Testis (tissue), 3 donors: ENCODE data around the gene ABCA12. TPM values are rescaled to one million over a fixed set of nuclear protein-coding genes. Genes with fewer than 3 reads are reported as not detected.

Experiments used
- DNase-seq: peaks from one replicate; pipeline ENCODE4 v3.0.0-alpha.2; 2019
- H3K27ac ChIP-seq, 2 donors: fragments of 200-600 bp; sonication (generic); one replicate each; pipeline ENCODE4 v1.5.1; 2019
- H3K27me3 ChIP-seq: fragments of 200-600 bp; sonication (generic); one replicate; pipeline ENCODE4 v1.5.1; 2019
- H3K36me3 ChIP-seq: fragments of 200-600 bp; sonication (generic); one replicate; pipeline ENCODE4 v1.5.1; 2017; ENCODE audit warnings: low read depth; ENCODE audit errors: missing control alignments
- H3K4me1 ChIP-seq: fragments of 200-600 bp; sonication (generic); one replicate; pipeline ENCODE4 v1.5.1; 2019
- H3K4me3 ChIP-seq, 2 donors: fragments of 200-600 bp; sonication (generic); one replicate each; pipeline ENCODE4 v1.5.1; 2017 to 2019
- H3K9me3 ChIP-seq: fragments of 200-600 bp; sonication (generic); one replicate; pipeline ENCODE4 v1.5.1; 2017
- CTCF ChIP-seq, 3 experiments: fragments of 450-650 bp in 2 of 3; fragments of 200-600 bp in 1 of 3; sonication (generic) in 1 of 3; IDR thresholded peaks; one replicate each; pipeline ENCODE4 v1.5.1; 2016 to 2019; ENCODE audit warnings: antibody characterized with exemption in 3 of 3, mild to moderate bottlenecking in 2 of 3, moderate library complexity in 1 of 3
- POLR2A ChIP-seq: fragments of 450-650 bp; IDR thresholded peaks from one replicate; pipeline ENCODE4 v1.6.1; 2017; ENCODE audit warnings: antibody characterized with exemption, mild to moderate bottlenecking, moderate library complexity
- WGBS, 2 donors: methylation state at CpG; one replicate each; pipeline ENCODE4 v1.1.5; 2018; 5-methylcytosine and 5-hydroxymethylcytosine counted together
- intact Hi-C: fragments of 100-400 bp; cut with DNase I; formaldehyde crosslinking; loops from one replicate; pipeline ENCODE4 v1.15.1; 2023; ENCODE audit warnings: low total_unique reads
- polyA plus RNA-seq: library from polyadenylated mRNA; stranded (reverse); fragments of 350-450 nt; fragmentation: Illumina TruSeq; extraction: RNeasy Lipid Tissue Mini Kit (QIAGEN cat#74804); gene quantifications from one replicate; pipeline ENCODE4 v1.2.3, GENCODE V29; 2014; ENCODE audit warnings: low read depth, low replicate concordance; ENCODE audit not compliant: insufficient read depth
- total RNA-seq, 2 donors: library from RNA; depleted of rRNA; stranded (reverse); fragments of >200 nt; gene quantifications; one replicate each; pipeline ENCODE4 v1.2.3, GENCODE V29; 2016

Gene ABCA12
- total and polyA plus RNA-seq, 3 donors from 2014 or later, result 1.4 to 1.8 (median 1.6) TPM

DNA sequence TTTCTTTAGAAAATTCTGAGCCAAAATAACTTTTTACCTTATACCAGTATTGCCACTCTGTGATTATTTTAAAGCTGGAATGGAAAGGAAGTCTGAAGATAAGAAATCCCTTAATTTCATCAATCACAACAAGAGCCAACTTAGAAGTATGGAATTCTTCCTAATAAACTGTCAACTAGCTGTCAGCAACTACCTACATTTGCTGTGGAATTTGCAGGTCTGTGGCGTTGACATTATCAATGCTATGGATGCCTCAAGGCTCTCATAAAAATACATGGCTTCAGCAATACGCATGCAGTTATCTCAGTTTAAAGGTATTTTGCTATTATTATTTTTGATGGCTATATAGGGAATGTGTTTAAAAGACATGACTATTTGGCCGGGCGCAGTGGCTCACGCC, 108.5 kb downstream of the ABCA12 start:
- 61 to 71% methylated on average over 5 of the region's 5 CpGs for WGBS, 2 donors

DNA sequence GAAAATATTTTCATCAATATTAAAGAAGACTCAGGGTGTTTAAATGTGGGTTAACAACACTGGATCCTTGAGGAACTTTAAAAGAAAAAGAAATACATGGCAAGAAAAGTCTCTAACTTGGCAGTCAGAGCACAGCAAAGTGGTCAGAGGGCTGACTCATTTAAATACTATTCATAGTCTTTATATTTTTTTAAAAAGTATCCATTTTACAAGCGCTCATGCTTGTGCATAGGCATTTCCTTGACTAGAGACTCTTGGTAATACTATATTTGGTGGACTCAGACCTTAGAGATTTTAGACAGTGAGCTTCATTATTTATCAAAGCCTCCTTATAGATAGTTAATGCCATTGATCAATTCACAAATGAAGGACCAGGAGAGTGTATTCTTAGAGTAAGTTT, 110.2 kb downstream of the ABCA12 start:
- Histone ChIP-seq H3K4me3 (no peak overlapping the region), H3K36me3 (no peaks in the 10 kb centered on the region), H3K27me3 (no peaks in the 10 kb centered on the region), H3K27ac (no peak overlapping the region), H3K9me3 (no peaks in the 10 kb centered on the region), H3K4me1 (no peaks in the 10 kb centered on the region)
- intact Hi-C loops, result no loop called here
- 88 to 92% methylated on average over 1 of the region's 1 CpG for WGBS, 2 donors
- no peak for TF ChIP-seq CTCF (IDR thresholded peaks at IDR 0.05)
- TF ChIP-seq POLR2A, result no peak
- DNase-seq, result no peak

More for the DNA sequence above, 108.5 kb downstream of the ABCA12 start:
- no peak overlapping the region for H3K4me3 ChIP-seq
- no peaks in the 10 kb centered on the region for H3K36me3 ChIP-seq
- H3K9me3 ChIP-seq, result no peaks in the 10 kb centered on the region
- DNase-seq, result no peak
- H3K4me1 ChIP-seq, result no peaks in the 10 kb centered on the region
- no peaks in the 10 kb centered on the region for H3K27me3 ChIP-seq
- no peak for TF ChIP-seq POLR2A
- TF ChIP-seq CTCF (IDR thresholded peaks at IDR 0.05), result no peak
- intact Hi-C loops, result no loop called here
- no peak overlapping the region for H3K27ac ChIP-seq

DNA sequence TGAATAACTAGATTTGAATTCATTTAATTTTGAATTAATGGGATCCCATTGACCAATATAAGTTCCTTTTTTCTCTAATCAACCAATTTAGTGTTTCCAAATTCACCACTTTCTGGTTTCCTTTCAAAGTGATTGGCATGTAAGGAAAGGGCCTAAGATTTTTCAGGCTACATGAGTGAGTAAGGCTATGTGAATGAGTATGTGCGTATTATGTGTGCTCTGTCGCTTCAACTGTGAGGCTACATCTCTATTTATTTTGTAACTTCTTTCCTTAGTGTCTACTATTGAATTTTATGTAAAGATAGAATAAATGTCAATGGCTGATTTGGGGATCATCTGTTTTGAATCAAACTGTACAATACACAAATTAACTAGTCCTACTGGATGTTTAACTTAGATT, 110.6 kb downstream of the ABCA12 start:
- H3K4me1 ChIP-seq, result no peaks in the 10 kb centered on the region
- intact Hi-C loops, result no loop called here
- 43 to 46% methylated on average over 2 of the region's 2 CpGs for WGBS, 2 donors
- DNase-seq, result no peak
- H3K36me3 ChIP-seq, result no peaks in the 10 kb centered on the region
- TF ChIP-seq CTCF (IDR thresholded peaks at IDR 0.05), result no peak
- no peak for TF ChIP-seq POLR2A
- no peak overlapping the region for H3K4me3 ChIP-seq
- no peaks in the 10 kb centered on the region for H3K27me3 ChIP-seq
- no peaks in the 10 kb centered on the region for H3K9me3 ChIP-seq
- H3K27ac ChIP-seq, result no peak overlapping the region

DNA sequence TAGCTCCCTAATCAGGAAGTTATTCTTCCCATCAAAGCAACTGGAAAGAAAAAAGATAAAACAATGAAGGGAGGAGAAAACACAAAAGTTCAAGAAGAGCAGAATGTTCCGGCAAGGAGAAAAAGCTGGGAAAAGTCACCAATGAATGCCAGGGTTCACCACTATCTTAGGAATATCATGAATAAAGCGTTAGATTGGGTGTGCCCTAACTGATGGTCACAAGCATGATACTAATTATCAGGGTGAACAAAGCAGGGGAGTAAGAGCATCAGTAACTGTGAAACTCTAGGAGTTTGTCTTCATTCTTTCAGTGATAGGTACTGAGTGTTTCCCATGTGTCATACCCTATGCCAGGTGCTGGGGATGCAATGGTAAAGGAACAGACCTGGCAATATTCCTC, 115.5 kb downstream of the ABCA12 start:
- WGBS, 2 donors, result 47 to 52% methylated on average over 2 of the region's 2 CpGs
- no peaks in the 10 kb centered on the region for H3K4me1 ChIP-seq
- no peaks in the 10 kb centered on the region for H3K9me3 ChIP-seq
- H3K4me3 ChIP-seq, result no peak overlapping the region
- TF ChIP-seq CTCF (IDR thresholded peaks at IDR 0.05) (no peak), POLR2A (no peak)
- H3K27me3 ChIP-seq, result no peaks in the 10 kb centered on the region
- H3K27ac ChIP-seq, result no peak overlapping the region
- intact Hi-C loops, result no loop called here
- no peaks in the 10 kb centered on the region for H3K36me3 ChIP-seq
- no peak for DNase-seq

- Histone ChIP-seq H3K9me3 (no peaks in the 10 kb centered on the region), H3K27me3 (no peaks in the 10 kb centered on the region), H3K36me3 (no peaks in the 10 kb centered on the region), H3K4me1 (no peaks in the 10 kb centered on the region), H3K4me3 (no peak overlapping the region), H3K27ac (no peak overlapping the region)
- no peak for DNase-seq
- WGBS, 2 donors, result 47 to 51% methylated on average over 3 of the region's 3 CpGs
- no peak for TF ChIP-seq CTCF (IDR thresholded peaks at IDR 0.05)
- TF ChIP-seq POLR2A, result no peak
- intact Hi-C loops, result no loop called here
These were observed 116.0 kb downstream of the ABCA12 start for GRCh38 chr2:215022418-215022817.
